Right lobe of liver (tissue), 6 donors: ENCODE measurements around the gene ARMC5. TPM values are rescaled to one million over a fixed set of nuclear protein-coding genes. Genes with fewer than 3 reads are reported as not detected.

Experiments
- ATAC-seq, 4 donors: fragments of 200-7000 bp; cut with Tn5 transposase; one replicate each; pipeline ENCODE4 v1.9.1; 2020; ENCODE audit warnings: mild to moderate bottlenecking in 4 of 4, moderate library complexity in 4 of 4
- DNase-seq, 3 donors: peaks; one replicate each; pipeline ENCODE4 v3.0.0-alpha.2; 2020
- H3K27ac ChIP-seq, 3 donors: fragments of 200-600 bp; one replicate each; pipeline ENCODE4 v1.8.0; 2022
- H3K27me3 ChIP-seq, 2 donors: fragments of 200-600 bp; one replicate each; pipeline ENCODE4 v1.8.0; 2022
- H3K36me3 ChIP-seq, 4 donors: fragments of 200-600 bp; sonication (generic) in 1 of 4; one replicate each; pipeline versions ENCODE4 v1.5.1 to v1.8.0; 2017 to 2022; ENCODE audit warnings: control low read depth in 1 of 4
- H3K4me1 ChIP-seq, 4 donors: fragments of 200-600 bp; sonication (generic) in 1 of 4; one replicate each; pipeline versions ENCODE4 v1.5.1 to v1.8.0; 2017 to 2022; ENCODE audit warnings: control low read depth in 1 of 4
- H3K4me3 ChIP-seq, 3 donors: fragments of 200-600 bp; one replicate each; pipeline ENCODE4 v1.8.0; 2022
- H3K9me3 ChIP-seq, 4 donors: fragments of 200-600 bp; sonication (generic) in 1 of 4; one replicate each; pipeline versions ENCODE4 v1.5.1 to v1.8.0; 2017 to 2022; ENCODE audit warnings: control low read depth in 1 of 4
- POLR2A ChIP-seq: fragments of 450-650 bp; IDR thresholded peaks from one replicate; pipeline ENCODE4 v1.6.1; 2017; ENCODE audit warnings: antibody characterized with exemption, mild to moderate bottlenecking
- WGBS: methylation state at CpG from one replicate; pipeline ENCODE4 v1.1.6; 2018; ENCODE audit warnings: low coverage, low lambda C conversion rate; ENCODE audit not compliant: insufficient coverage; ENCODE audit errors: missing lambda C conversion rate; 5-methylcytosine and 5-hydroxymethylcytosine counted together
- intact Hi-C, 2 donors: fragments of 100-400 bp; cut with DNase I; formaldehyde crosslinking; loops; one replicate each; pipeline versions ENCODE4 v1.11.2 to v1.14.1; 2022
- total RNA-seq, 6 experiments: library from RNA; depleted of rRNA in 2 of 6; stranded (reverse); fragments of >200 nt in 2 of 6; fragmentation: NEBNext Ultra II Directional in 3 of 6; extraction: Animal tissue kit (Norgen Biotek cat#: 25700) in 3 of 6; gene quantifications; one replicate each; pipeline versions ENCODE4 v1.1.0 to v1.2.4, GENCODE V29; 2016 to 2023
- TF ChIP-seq, protein P1 (sequence below), 4 donors: fragments of 200-600 bp in 3 of 4; fragments of 450-650 bp in 1 of 4; IDR thresholded peaks; one replicate each; pipeline versions ENCODE4 v1.5.1 to v1.8.0; 2016 to 2022; ENCODE audit warnings: antibody characterized with exemption in 4 of 4, mild to moderate bottlenecking in 2 of 4
- donor health status: DM: no; HTN: yes; CAD: no.
- donor health status: DM: no; HTN: no; CAD: no.
- donor health status: DM: no; HTN: no; CAD: no.
- donor health status: DM: no; HTN: yes; CAD: no.
- donor health status: DM: no; HTN: yes; CAD: no.

Gene ARMC5
- total RNA-seq, 6 experiments from 2014 or later = 3.9 to 20.9 (median 11.0) TPM

DNA sequence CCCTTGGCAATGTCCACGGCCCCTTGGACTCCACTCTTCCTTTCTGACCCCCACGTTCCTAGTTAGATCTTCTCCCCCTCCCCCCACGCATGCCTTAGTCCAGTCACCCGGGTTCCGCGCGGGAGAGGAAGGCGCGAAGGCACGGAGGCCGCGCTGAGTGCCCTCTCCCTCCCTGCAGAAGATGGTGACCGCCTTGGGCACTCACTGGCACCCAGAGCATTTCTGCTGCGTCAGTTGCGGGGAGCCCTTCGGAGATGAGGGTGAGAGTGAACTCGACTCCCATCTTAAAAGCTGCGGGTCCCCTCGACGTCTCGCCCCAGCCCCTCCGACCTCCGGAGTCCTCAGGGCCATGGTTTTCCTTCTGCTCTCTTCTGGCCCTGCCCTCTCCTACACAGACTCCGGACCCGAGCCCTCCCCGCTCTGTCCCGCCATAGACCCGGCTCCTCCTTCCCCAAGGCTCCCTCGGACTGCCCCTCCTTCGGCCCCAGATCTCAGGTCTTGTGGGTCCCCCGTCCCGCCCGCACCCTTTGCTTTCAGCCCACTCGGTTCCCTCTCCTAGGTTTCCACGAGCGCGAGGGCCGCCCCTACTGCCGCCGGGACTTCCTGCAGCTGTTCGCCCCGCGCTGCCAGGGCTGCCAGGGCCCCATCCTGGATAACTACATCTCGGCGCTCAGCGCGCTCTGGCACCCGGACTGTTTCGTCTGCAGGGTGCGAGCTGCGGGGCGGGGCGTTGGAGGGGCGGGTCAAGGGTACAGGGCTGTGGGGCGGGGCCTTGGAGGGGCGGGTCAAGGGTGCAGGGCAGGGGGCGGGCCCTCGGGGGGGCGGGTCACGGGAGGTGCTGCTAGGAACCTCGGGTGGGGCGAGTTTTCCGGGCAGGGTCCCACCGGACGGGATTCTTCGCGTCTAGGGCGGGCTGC, 17.3 kb downstream of the ARMC5 start:
- peak; percentile 50 for TF ChIP-seq POLR2A
- TF ChIP-seq, protein P1, sequence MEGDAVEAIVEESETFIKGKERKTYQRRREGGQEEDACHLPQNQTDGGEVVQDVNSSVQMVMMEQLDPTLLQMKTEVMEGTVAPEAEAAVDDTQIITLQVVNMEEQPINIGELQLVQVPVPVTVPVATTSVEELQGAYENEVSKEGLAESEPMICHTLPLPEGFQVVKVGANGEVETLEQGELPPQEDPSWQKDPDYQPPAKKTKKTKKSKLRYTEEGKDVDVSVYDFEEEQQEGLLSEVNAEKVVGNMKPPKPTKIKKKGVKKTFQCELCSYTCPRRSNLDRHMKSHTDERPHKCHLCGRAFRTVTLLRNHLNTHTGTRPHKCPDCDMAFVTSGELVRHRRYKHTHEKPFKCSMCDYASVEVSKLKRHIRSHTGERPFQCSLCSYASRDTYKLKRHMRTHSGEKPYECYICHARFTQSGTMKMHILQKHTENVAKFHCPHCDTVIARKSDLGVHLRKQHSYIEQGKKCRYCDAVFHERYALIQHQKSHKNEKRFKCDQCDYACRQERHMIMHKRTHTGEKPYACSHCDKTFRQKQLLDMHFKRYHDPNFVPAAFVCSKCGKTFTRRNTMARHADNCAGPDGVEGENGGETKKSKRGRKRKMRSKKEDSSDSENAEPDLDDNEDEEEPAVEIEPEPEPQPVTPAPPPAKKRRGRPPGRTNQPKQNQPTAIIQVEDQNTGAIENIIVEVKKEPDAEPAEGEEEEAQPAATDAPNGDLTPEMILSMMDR (IDR thresholded peaks at IDR 0.05) = no peak
- Histone ChIP-seq H3K27me3 (no peaks in the 10 kb centered on the region), H3K9me3 (no peaks in the 10 kb centered on the region), H3K4me3 (peak overlapping the region; percentile 48 to 65 (median 63)), H3K36me3 (no peaks in the 10 kb centered on the region), H3K4me1 (peaks cover 0 to 30% (median 2%) of the 10 kb centered on the region in 4 donors), H3K27ac (peak overlapping the region; percentile 73 to 96 (median 82))
- DNase-seq (peak; percentile 96), ATAC-seq (peak; percentile 75 to 83 (median 80))
- 18% methylated on average over 40 of the region's 68 CpGs for whole genome bisulfite sequencing
- intact Hi-C loops = loop anchor here in 1 of 2 donors (10.0 kb wide), 1 partner anchor 218 kb away; no protein-coding TSS in a partner anchor

DNA sequence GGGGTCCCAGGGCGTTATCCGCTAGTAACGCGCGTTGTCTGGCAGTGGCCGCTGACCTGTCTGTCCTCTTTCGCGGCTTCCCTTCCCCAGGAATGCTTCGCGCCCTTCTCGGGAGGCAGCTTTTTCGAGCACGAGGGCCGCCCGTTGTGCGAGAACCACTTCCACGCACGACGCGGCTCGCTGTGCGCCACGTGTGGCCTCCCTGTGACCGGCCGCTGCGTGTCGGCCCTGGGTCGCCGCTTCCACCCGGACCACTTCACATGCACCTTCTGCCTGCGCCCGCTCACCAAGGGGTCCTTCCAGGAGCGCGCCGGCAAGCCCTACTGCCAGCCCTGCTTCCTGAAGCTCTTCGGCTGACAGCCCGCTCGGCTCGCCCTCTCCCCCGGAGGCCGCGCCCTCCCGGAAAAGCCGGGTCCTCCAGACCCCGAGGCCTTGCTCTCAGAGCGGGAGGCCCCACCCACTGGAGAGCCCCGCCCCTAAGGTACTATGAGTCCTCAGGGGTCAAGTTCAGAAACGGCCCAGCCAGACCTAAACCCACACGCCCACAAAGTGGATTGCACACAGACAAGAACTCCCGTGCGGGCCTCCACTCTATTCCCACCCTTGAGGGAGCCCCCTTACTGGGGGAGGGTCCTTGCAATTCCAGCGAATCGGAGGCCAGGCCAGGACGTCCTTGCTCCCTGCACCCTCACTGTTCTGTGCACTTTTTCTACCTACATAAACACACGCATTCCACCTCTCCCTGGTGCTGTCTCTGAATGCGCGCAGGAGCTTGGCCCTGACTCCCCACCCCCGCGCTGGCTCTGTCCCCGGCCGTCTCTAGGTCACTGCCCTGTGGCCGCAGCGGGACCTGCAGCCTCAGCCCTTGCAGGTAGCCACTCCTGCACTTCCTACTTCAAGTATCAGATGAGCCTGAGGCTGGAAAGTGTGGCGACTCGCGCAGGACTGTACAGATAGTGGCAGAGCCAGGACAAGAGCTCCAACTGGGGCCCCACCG, 18.2 kb downstream of the ARMC5 start:
- Histone ChIP-seq H3K36me3 (no peaks in the 10 kb centered on the region), H3K27ac (peak overlapping the region; percentile 73 to 96 (median 82)), H3K27me3 (no peaks in the 10 kb centered on the region), H3K9me3 (no peaks in the 10 kb centered on the region), H3K4me3 (peak overlapping the region; percentile 48 to 65 (median 63)), H3K4me1 (peaks cover 0 to 25% (median 2%) of the 10 kb centered on the region in 4 donors)
- intact Hi-C loops = loop anchor here in 1 of 2 donors (10.0 kb wide), 1 partner anchor 217 kb away; no protein-coding TSS in a partner anchor
- TF ChIP-seq, protein P1 (IDR thresholded peaks at IDR 0.05) = peak; percentile 37 to 58 (median 53)
- TF ChIP-seq POLR2A = peak; percentile 35
- peak; percentile 88 to 94 (median 93) for DNase-seq
- 15% methylated on average over 13 of the region's 67 CpGs for WGBS
- peak; percentile 78 to 84 (median 82) for ATAC-seq

DNA sequence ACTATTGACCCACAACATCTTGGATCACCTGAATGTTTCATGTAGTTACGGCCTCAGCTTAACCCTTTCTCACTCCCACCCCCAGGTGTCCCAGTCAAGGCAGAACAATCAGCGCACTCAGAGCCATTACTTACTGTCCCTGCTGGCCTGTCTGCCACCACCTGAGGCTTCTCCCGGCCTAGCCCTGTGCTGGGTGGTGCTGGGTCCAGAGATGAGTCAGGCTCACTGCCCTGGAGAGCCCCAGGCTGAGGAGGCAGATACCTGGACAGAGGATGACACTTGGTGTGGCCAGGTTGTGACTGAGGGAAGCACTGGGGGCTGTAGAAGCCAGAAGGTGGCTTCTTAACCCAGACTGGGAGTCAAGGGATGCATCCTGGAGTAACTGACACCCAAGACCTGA, 19.7 kb downstream of the ARMC5 start:
- Histone ChIP-seq H3K27me3 (no peaks in the 10 kb centered on the region), H3K4me3 (no peak overlapping the region), H3K4me1 (peaks cover 0 to 17% (median 2%) of the 10 kb centered on the region in 4 donors), H3K36me3 (no peaks in the 10 kb centered on the region), H3K27ac (no peak overlapping the region), H3K9me3 (no peaks in the 10 kb centered on the region)
- no peak for TF ChIP-seq POLR2A
- TF ChIP-seq, protein P1 (IDR thresholded peaks at IDR 0.05) = no peak
- 86% methylated on average over 3 of the region's 3 CpGs for WGBS
- DNase-seq = no peak
- intact Hi-C loops = loop anchor here in 1 of 2 donors (10.0 kb wide), 1 partner anchor 216 kb away; no protein-coding TSS in a partner anchor
- ATAC-seq = no peak

DNA sequence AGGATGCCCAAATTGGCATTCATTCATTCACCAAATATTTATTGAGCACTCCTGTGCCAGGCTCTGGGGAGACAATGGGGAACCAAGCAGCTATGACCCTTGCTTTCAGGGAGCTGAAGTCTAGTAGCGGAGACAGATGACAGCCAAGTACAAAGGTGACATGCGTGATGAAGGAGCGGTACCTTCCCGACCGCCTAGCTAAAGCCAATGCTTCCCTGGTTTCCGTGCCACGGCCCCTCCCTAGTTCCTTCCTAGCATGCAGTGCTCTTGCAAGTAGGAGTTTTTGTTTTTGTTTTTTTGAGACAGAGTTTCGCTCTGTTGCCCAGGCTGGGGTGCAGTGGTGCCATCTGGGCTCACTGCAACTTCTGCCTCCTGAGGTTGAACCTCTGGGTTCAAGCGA, 20.4 kb downstream of the ARMC5 start:
- intact Hi-C loops = loop anchor here in 1 of 2 donors (10.0 kb wide), 1 partner anchor 215 kb away; no protein-coding TSS in a partner anchor

More for the DNA sequence above, 20.4 kb downstream of the ARMC5 start:
- no peak for TF ChIP-seq POLR2A
- TF ChIP-seq, protein P1 (IDR thresholded peaks at IDR 0.05) = no peak
- no peak for ATAC-seq
- Histone ChIP-seq H3K36me3 (no peaks in the 10 kb centered on the region), H3K27ac (no peak overlapping the region), H3K9me3 (no peaks in the 10 kb centered on the region), H3K4me1 (peaks cover 0 to 17% (median 2%) of the 10 kb centered on the region in 4 donors), H3K27me3 (no peaks in the 10 kb centered on the region), H3K4me3 (no peak overlapping the region)
- DNase-seq = no peak
- 78% methylated on average over 6 of the region's 9 CpGs for WGBS
